CD4-positive, alpha-beta T cell treated with Interleukin-17A for 4 hours (primary cell): ENCODE measurements around the gene ZBTB42.
"Not testable (repeated sequence)": the region's sequence is repeated elsewhere in the genome, so short reads cannot be mapped to it uniquely, and the experiment has no call there.

Experiments used
- DNase-seq: peaks from one replicate; pipeline ENCODE4 v3.0.0-alpha.2; 2020; ENCODE audit warnings: mixed read lengths

ZBTB42 gene

GRCh38 chr14:104797115-104798044 is 3.5 kb upstream of the ZBTB42 start:
- DNase-seq = no peak

- no peak for DNase-seq
Observed at GRCh38 chr14:104798300-104799243, 2.3 kb upstream of the ZBTB42 start.

- peak; percentile 24 for DNase-seq
Observed at GRCh38 chr14:104799244-104800014, 1.5 kb upstream of the ZBTB42 start.

DNA sequence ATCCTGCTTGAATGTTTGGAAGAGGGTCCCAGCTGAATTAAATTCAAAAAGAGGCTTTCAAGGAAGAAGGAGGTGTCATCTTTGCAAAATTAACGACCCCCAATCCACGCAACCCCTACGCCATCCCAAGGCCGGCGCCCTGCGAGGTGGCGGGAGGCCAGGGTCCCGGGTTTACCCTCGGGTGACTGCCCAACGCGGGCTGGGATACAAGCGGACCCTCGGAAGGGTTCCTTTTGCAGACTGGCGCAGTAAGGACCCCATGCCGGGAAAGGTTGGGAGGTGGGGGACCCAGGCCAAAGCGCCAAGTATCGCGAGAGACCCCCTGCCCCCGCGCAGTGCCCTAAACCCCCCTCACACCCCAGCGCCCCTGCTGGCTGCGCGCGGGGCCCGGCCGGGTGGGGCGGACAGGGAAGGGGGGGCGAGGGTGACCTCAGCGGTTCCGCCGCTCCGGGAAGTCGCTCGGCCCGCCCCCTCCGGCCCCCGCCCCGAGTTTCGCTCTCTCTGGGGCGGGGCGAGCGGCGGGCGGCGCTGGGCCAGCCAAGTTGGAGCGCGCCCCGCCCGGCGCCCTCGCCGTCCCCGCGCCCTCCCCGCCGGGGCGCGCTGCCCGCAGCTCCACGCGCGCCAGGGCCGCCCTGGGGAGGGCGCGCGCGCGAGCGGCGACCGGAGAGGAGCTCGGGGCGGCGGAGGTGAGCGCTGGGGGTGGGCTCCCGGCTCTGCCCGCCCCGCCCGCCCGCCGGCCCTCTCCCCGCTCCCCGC is 708 bp upstream of the ZBTB42 start:
- DNase-seq = peak; percentile 95

DNA sequence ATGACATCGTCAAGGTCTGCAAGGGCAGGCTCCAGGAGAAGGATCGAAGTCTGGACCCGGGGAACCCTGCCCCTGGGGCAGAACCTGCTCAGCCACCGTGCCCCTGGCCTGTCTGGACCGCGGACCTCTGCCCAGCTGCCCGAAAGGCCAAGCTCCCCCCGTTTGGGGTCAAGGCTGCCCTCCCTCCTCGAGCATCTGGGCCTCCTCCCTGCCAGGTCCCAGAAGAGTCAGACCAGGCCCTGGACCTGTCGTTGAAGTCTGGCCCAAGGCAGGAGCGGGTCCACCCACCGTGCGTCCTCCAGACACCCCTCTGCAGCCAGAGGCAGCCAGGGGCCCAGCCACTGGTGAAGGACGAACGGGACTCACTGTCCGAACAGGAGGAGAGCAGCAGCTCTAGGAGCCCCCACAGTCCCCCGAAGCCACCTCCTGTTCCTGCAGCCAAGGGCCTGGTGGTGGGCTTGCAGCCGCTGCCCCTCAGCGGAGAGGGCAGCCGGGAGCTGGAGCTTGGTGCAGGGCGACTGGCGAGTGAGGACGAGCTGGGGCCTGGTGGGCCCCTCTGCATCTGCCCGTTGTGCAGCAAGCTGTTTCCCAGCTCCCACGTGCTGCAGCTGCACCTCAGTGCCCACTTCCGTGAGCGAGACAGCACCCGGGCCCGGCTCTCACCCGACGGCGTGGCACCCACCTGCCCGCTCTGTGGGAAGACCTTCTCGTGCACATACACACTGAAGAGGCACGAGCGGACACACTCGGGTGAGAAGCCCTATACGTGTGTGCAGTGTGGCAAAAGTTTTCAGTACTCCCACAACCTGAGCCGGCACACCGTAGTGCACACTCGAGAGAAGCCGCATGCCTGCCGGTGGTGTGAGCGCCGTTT is 856 bp downstream of the ZBTB42 start:
- no peak for DNase-seq

GRCh38 chr14:104802394-104803184 is 1.7 kb downstream of the ZBTB42 start:
- DNase-seq = no peak

GRCh38 chr14:104803280-104803911 is 2.5 kb downstream of the ZBTB42 start:
- no peak for DNase-seq

DNA sequence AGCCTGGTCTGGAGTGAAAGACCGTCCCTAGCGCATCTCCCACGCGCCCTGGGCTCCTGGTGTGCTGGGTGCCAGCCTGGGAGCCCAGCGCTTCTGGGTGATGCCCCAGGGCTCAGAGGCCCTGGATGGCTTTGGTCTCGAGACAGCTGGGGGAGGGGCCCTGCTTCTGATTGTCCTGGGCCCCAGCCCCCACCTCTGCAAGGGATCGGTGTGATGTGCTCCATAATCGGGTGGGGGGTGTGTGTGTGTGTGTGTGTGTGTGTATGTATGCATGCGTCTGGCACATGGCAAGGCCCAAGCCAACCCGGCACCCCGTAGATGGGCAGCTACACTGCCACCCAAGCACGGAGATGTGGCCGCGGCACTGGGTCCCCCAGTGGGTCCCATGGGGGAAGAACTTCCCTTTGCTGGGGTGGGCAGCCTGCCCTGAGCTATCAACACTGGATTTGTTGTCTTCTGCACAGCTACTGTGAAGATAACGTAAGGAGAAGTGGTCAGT is 3.1 kb downstream of the ZBTB42 start:
- DNase-seq = no peak

DNA sequence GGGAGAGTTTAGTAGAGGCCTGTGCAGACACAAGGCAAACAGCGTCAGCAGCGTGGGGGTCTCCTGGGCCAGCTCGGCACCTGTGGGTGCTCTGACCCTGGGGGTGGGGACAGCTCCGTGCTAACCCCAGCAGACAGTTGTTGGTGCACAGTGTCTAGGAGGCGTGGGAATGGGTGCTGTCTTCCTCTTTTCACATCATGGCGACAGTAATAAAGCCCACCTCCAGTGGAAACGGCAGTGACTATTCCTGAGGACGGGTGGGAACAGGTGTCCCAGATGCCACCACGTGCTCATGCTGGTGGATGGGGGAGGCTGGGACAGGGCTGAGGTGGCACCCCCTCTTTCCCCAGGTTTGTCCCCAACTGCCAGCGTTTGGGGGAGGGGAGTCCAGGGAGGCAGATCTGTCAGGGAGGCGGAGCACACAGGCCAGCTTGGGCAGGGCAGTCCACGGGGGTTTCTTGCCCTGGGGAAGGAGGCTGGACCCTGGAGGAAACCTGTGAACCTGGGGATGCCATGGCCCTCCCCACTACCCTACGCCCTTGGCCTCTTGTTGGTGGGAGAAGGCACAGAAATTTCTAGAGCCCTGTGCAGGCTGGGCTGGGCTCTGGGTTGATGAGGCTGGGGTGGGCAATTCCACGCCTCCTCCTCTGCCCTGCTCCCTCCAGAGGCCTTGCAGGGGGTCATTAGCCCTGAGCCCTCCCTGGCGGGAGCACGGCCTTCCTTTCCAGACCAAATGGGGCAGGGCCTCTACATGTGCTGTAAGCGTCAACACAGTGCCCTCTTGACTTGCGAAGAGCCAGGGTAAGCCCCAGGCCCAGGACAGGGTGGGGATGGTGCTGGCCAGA is 3.8 kb downstream of the ZBTB42 start:
- no peak for DNase-seq

- DNase-seq = no peak
Observed at GRCh38 chr14:104805326-104805678, 4.4 kb downstream of the ZBTB42 start.

DNA sequence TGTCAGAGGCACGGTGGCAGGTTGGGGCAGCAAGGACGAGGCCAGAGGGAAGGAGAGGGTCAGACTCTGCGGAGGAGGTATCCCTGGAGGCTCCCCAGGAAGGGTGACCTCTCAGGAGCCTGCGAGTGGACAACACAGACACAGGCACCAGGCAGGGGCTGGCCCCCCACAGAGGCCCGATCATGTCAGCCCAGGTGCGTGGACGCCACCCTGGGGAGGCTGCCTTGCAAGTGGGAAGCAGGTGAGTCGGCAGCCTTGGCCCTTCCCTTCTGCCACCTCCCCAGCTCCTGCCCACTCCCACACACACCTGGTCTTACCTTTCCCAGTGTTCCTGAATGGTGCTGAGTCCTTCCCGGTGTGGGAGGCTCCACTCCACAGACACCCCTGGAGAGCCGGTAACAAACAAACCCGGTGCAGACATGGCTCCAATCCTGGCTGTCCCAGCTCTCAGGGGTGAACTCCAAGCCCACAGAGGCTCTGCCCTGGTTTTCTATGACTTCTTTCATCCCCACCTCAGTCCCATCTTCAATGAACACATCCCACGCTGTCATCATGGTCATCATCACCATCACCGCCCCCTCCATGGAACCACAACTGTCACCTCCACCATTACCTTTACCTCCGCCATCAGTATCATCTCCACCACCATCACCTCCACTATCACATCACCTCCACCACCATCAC is 5.2 kb downstream of the ZBTB42 start:
- DNase-seq = no peak

GRCh38 chr14:104806625-104807465 is 5.9 kb downstream of the ZBTB42 start:
- DNase-seq = no peak

DNA sequence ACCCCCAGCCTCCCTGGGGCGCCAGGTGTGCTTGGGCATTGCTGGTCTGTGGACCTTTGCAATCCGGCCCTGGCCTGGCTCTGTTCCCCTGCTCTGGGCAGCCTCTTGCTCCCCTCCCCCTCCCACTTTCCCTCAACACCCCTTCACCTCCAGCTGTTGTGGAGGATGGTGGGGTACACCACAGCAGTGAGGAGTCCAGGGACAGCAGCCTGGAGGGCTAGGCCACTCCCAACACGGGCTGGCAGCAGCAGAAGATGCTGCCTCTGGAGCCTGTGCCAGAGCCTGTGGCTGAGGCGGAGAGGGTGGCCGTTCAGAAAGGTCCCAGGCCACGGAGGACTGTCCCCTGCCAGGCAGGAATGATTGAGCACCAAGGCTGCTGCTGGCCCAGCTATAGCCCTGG is 7.6 kb downstream of the ZBTB42 start:
- DNase-seq = no peak

DNA sequence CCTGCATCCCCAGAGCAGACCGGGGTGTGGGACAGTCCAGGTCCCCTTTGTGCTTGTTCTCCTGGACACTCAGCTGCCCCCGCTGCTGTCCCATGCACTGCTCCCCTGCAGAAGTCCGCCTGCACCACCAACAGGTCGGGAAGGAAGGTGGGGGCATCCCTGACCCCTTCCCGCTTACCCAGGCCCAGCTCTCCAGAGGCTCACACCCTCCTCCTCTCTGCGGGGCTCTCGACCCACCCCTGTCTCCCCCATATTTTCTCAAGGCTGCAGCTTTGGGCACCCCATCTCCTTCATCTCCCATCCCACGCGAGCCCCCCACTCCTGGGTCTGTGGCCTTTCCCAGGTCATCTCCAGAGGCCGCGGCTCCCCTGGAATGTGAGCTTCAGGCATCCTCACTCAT is 9.4 kb downstream of the ZBTB42 start:
- DNase-seq = peak; percentile 1

DNA sequence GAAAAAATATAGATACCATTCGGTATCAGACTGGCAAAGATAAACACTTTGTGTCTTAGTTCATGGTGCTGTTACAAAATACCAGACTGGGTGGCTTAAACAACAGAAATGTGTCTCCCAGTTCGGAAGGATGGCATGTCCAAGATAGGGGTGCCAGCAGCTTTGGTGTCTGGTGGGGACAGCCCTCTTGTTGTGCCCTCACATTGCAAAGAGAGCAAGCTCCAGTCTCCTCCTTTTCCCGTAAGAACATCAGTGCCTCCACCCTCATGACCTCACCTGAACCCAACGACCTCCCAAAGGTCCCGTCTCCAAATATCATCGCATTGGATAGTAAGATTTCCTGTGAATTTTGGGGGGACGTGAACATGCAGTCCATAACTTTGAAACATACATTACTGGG is 12.4 kb downstream of the ZBTB42 start:
- DNase-seq = no peak

GRCh38 chr14:104814701-104815100 is 13.8 kb downstream of the ZBTB42 start:
- DNase-seq = not testable (repeated sequence)

DNA sequence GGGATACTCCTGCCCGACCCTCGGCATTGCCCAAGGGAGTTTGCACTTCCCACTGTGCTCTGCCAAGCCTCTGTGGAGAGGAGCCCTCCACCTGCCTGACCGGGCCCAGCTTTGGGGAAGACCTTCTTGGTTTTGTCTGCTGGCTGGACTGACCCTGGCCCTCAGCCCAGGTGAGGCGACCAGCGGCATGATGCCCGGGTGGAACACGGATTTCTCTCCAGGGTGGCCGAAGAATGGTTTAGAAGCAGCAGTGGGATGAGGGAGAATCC is 15.6 kb downstream of the ZBTB42 start:
- DNase-seq = no peak
